GM18505 (cell line): ENCODE measurements around the gene TNMD.

ENCODE experiments used
- ATAC-seq: cut with Tn5 transposase; IDR thresholded peaks from one replicate; pipeline ENCODE4 v1.9.1; 2021; ENCODE audit not compliant: unreplicated experiment
- POLR2A ChIP-seq: IDR thresholded peaks from 4 replicates; pipeline ENCODE4 v1.6.1; 2011; ENCODE audit warnings: borderline replicate concordance; ENCODE audit not compliant: insufficient read depth, insufficient read length; ENCODE audit errors: extremely low read depth

TNMD gene

DNA sequence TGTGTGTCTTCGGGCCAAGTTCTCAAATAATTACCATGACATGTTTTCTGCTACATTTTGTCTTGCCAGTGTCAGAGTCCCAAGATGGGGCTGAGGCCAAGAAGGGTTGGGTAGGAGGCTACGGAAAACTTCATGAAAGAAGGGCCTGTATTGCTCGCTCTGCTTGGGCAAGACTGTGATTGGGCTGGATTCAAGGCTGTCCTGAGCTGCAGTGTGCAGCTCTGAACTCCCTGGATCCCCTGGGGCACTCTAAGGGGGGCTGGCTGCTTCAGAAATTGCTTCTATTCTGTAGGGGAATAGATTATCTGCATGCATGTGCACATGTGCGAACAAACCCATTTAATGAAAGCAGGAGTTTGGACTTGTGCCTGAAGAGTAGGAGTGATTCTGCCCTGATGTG lies 38.3 kb downstream of the TNMD start:
- no peak for ATAC-seq
- TF ChIP-seq POLR2A = no peak

DNA sequence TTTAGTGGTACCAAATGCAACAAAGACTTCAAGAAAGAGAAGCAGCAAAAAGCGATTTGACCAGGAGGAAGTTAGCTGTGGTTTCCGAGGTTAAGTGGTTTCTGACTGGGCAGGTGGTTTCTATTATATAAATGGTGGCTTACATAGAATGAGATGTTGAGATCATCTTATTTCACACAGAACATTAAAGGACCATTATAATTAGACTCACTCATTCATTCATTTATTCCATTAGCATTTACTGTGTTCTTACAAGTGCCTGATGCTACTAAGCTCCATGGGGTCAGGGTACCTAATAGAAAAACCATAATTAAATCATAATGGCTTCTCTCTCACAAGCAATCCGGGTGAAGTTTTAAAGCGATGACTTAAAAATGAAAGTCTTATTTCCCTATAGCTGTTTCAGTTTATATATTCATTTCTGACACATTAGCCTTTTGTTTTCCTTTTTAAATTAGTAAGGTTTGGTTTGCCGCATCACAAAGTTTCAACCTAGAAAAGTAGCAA lies 41.3 kb downstream of the TNMD start:
- TF ChIP-seq POLR2A = no peak
- peak; percentile 93 for ATAC-seq

DNA sequence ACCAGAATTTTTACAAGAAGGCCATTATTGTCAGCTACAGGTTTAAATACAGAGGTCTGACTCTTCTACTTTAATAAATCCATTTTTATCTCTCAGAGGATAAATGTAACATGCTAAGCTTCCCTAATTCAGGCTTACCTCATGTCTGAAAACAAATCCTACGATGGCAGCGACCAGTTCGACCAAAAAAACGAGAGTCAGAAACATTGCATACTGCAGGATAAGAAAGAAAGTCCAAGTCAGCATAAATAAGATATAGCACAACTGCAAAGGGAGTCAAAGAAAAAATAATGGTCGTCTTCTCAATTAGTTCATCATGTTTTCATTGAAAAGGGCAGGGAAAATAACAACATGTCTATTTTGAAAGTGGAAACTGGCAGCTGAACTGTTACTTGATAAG lies 50.3 kb downstream of the TNMD start:
- TF ChIP-seq POLR2A = no peak
- no peak for ATAC-seq

DNA sequence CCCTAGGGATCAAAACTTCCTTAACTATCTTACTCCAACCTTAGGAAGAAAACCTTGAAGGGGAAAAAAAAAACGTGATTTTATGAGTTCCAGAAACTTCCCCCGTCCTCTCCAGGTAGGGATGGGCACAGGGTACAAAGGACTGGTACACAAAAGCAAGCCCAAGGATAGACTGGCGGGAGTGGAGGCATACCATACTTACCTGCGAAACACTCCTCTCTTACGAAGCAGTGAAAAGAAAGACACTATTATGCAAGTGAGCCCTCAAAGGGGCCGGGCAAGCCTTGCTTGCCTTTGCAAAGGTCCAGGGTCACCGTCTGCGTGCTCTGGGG lies 51.2 kb downstream of the TNMD start:
- no peak for TF ChIP-seq POLR2A
- no peak for ATAC-seq

DNA sequence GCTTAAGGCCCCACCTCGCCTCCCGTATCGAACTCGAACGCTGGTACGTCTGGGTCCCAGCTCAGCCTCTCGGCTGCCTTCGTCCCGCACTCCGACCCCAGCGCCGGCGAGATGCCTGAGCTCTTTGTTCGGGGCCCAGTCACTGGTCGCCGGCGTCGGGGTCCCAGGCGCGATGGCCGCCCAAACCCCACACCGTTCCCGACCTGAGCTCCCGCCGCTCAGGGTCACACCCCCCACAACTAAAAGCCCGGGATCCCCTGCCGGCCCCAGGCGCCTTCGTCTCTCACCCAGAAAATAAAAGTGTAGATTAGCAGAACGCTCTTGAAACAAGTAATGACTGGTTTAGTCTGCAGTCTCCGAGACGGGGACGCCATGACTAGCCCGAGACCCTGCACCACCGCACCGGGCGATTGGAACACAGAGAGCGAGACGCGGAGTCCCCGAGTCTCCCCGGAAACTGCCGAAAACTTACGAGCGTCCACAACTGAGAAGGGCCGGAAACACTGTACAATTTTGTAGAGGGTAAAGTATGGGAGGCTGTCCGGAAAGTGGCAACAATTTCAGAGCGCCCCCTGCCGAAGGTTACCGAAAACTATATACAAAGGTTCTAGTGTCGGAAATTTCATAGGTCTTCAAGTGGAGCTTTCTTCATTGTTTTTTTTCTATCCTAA lies 51.7 kb downstream of the TNMD start, which contains the start of gene TSPAN6:
TSPAN6 (minus strand) TSS at position 486 of the 671 bp plus-strand sequence; CDS start at position 374, 112 bp downstream.
- peak; percentile 95 for ATAC-seq
- TF ChIP-seq POLR2A = no peak

DNA sequence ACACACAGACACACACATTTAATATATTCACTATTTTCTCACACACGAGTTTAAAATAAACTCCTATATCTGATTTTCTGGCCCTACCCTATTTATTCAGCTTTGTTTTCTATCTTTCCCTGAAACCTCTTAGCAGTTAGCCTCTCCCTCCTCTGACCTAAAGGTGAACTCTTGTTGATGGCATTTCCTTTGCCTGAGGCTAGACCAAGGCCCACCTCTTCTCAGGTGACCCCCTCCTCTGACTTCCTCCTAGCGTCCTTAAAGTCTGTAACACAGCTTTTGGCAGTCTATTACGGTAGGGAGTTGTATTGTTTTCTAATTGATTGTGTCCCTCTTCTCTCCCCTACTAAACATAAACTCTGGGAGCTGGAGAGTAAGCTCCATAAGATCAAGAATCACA lies 57.6 kb downstream of the TNMD start:
- no peak for ATAC-seq
- no peak for TF ChIP-seq POLR2A

DNA sequence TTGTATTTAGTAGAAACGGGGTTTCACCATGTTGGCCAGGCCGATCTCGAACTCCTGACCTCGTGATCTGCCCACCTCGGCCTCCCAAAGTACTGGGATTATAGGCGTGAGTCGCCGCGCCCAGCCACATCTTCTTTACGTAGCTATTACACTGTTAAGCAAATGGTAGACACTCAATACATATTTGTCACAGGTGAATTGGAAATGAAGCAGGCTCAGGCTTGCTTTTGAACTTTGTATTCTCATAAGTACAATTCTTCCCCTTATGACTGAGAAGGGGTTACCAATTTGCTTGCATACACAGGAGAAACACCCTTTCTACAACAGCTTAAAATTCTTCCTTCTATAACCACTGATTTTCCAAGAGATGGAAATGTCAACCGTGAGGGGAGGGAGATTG lies 58.5 kb downstream of the TNMD start:
- TF ChIP-seq POLR2A = no peak
- no peak for ATAC-seq

DNA sequence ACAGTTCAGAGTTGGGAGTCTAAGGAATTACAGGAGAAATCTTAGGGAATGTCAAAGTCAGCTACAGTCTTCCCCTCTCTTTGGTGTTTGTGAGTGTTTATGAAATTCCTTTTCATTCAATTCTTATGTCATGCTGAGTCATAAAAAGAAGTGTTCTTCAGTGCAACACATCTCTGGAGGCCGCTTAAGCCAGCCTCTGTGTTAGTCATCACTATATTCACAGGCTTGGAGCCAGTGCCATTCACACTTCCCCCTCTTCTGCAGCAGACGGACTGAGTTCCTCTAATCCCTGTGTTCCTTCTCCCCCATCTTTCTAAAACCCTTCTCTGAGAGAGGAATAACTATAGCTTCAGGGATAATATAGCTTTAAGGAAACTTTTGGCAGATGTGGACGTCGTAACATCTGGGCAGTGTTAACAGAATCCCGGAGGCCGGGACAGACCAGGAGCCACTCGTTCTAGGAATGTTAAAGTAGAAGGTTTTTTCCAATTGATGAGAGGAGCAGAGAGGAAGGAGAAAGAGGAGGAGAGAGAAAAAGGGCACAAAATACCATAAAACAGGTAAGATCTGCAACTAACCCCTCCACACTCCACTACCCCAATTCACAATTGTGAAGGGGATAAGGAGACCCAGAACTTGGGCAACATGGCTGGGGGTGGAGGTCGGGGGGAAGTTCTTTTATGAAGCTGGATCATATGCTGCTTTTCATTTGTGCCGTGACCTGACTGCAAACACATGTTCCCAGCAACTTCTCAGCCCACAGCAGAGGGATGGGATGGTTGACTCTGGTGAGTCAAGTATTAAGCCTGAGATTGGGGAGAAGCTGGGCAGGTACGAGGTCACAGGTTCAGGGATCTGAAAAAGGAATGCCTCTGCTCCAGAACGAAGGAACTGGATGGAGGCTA lies 59.5 kb downstream of the TNMD start, which contains the start of gene SRPX2:
SRPX2 (plus strand) TSS at position 244 of the 905 bp plus-strand sequence. CDS start 2,124 bp downstream, outside the sequence.
- no peak for TF ChIP-seq POLR2A
- ATAC-seq = no peak

DNA sequence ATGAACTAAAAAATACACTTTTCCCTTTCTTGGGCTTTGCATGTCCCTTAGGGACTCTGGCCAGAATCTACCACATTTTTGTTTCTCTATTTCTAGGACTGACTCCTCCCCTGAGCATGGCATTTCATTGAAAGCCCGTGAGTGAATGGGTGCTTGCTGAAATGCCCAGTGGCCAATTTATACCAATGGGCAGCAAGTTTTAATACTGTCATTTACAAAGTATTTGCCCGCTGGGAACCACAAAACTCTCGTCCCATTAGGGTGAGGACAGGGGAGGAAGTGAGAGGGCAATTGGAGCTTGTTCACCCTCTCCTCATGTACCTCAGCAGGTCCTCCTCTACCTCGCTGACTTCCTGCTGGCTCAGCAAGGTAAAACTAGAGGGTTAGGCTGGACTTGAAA lies 60.4 kb downstream of the TNMD start:
- no peak for ATAC-seq
- no peak for TF ChIP-seq POLR2A

DNA sequence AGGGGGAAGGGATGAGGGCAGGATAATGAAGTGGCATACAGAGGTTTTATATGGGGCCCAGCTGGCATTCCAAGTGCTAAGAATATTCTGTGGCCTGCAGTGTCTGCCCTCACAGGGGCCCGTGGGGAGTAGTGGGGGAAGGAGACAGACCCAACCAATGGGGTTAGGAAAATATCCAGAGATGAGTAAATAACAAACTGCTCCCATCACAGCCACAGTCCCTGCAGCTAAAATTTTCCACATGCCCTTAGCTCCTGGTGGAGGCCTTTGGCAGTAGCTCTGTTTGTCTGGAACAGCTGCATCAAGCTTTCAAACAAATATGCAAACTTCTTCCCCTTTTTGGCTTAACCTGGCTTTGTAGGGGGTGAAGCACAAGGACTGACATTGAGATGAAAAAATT lies 62.4 kb downstream of the TNMD start:
- no peak for TF ChIP-seq POLR2A
- no peak for ATAC-seq

DNA sequence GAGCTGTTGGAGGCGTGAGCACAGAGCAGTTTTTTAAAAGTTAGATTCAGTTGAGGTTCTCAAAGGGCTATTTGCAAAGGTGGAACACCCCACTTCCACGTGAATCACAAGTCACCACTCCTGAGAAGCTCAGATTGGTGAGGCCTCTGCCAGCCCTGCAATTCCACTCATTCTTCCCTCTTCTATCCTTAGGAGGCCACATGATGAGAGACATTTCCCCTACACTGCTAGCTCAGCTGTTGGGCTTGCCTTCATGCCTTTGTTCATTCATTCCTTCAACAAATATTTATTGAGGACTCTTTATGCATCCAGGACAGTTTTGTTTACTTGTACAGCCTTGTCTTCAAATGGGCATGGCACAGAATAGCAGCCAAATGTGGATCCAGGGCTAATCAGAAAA lies 63.0 kb downstream of the TNMD start:
- TF ChIP-seq POLR2A = no peak
- ATAC-seq = no peak

DNA sequence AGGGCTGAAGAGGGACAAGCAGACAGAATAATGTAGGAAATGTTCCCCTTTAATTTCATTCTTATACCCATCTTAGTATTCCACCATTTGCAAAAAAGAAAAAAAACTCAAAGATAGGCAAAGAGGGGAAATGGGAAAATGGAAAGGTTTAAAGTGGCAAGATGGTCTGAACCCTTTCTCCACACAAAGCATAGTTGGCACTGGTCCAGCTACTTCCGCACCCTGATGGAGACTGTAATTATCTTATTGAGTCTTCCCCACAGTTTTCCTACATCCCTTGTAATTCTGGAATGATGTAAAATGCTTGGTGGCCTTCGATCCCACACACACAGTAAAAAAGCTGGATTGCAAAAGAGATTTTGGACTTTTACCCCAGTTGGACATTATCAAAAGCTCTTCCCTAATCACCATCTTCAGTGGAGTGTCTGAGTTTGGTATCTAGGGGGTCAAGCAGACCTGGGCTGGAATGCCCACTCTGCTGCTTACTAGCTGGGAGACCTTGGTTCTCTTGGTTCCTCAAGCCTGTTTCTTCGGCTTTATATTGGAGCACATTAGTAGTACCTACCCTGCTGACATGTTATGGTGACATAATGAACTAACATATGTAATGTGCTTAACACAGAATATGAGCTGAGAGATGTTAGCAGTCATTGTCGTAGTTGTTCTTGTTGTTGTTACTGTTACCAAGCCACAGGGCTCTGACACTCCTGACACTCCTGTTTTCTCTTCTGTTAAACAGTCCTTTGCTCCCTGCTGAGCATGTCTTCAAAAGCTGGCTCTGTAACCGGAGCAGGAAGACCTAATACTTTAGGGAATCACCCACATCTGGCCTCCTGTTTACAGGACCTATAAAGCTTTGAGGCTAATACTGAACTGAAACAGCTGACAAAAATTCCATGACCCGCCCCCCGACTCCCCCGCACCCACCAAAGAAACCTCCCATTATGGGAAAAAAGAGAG lies 64.0 kb downstream of the TNMD start:
- TF ChIP-seq POLR2A = no peak
- ATAC-seq = no peak
